Activated CD4-positive, CD25-positive, alpha-beta regulatory T cell treated with anti-CD3 and anti-CD28 coated beads, Interleukin-2, amount 50 U/mL, for 72 hours (primary cell): ENCODE measurements around the gene PMM1.
A peak's percentile ranks its signal among the peaks of the same experiment; 100 is the strongest.
"Not testable (repeated sequence)": the region's sequence is repeated elsewhere in the genome, so short reads cannot be mapped to it uniquely, and the experiment has no call there.

ENCODE experiments used
- DNase-seq: peaks from one replicate; pipeline ENCODE4 v3.0.0; 2021

PMM1 gene

GRCh38 chr22:41589391-41590241 lies at the start of gene PMM1:
TSS of gene PMM1 (minus strand) at chr22:41589840. CDS start at chr22:41589805, 35 bp downstream.
- peak; percentile 100 for DNase-seq

GRCh38 chr22:41638748-41639147 lies 49.1 kb upstream of the PMM1 start:
- DNase-seq: no peak

GRCh38 chr22:41638124-41638523 lies 48.5 kb upstream of the PMM1 start:
- DNase-seq: no peak

DNA sequence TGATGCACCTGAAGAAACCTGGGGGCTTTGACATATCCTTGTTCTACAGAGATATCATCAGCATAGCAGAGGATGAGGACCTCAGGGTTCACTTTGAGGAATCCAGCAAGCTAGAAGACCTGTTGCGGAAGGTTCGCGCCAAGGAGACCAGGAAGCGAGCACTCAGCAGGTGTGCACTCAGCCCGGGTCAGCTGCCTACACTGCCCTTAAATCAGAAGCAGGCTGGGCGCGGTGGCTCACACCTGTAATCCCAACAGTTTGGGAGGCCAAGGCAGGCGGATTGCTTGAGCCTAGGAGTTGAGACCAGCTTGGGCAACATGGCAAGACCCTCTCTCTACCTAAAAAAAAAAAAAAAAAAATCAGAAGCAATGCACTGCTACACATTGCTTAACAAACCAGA lies 48.0 kb upstream of the PMM1 start:
- DNase-seq: not testable (repeated sequence)

GRCh38 chr22:41636467-41636866 lies 46.8 kb upstream of the PMM1 start:
- no peak for DNase-seq

- DNase-seq: not testable (repeated sequence)
These were observed 45.0 kb upstream of the PMM1 start for GRCh38 chr22:41634610-41635009.

- not testable (repeated sequence) for DNase-seq
These were observed 42.0 kb upstream of the PMM1 start for GRCh38 chr22:41631615-41632014.

- DNase-seq: not testable (repeated sequence)
These were observed 41.5 kb upstream of the PMM1 start for GRCh38 chr22:41631115-41631514.

- no peak for DNase-seq
These were observed 35.9 kb upstream of the PMM1 start for GRCh38 chr22:41625577-41625976.

GRCh38 chr22:41621911-41622179 lies 32.2 kb upstream of the PMM1 start:
- no peak for DNase-seq

DNA sequence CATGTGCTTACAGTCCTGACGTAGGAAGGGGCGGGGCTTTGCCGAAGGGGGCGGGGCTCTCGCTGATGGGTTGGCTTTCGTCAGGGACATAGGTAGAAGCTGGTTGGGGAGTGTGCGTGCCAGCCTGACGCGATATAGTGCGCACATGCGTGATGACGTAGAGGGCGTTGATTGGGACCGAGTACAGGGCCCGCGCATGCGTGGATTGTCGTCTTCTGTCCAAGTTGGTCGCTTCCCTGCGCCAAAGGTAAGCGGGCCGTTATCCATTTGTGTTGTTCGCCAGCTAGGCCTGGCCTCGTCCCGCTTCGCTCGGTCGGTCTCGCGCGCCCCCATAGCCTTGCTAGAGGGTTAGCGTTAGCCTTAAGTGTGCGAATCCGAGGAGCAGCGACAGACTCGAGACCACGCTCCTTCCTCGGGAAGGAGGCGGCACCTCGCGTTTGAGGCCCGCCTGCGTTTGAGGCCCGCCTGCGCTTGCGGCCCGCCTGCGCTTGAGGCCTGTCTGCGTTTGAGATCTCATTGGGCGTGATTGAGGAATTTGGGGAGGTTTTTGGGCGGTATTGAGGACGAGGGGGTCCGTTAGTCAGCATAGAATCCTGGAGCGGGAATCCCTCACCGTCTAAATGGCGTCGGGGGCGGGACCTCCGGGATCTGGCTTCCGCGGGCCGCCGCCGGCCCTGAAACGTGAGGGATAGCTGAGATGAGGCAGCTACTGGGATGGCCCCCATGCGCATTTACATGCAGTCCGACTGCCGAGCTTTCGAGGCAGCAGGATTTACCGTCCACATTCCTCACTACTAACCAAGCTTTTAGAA lies 31.7 kb upstream of the PMM1 start, which contains the start of gene XRCC6:
Gene XRCC6, plus strand, starts transcription at position 197 of the 812 bp plus-strand sequence. CDS start 710 bp downstream, outside the sequence.
- peak; percentile 100 for DNase-seq

GRCh38 chr22:41620589-41621098 lies 31.0 kb upstream of the PMM1 start, which contains the start of gene DESI1:
TSS of gene DESI1 (minus strand) at chr22:41621043. CDS start at chr22:41620839, 204 bp downstream.
- DNase-seq: no peak

GRCh38 chr22:41619979-41620588 lies 30.4 kb upstream of the PMM1 start:
- peak; percentile 60 for DNase-seq

- DNase-seq: no peak
These were observed 23.8 kb upstream of the PMM1 start for GRCh38 chr22:41613456-41613855.

DNA sequence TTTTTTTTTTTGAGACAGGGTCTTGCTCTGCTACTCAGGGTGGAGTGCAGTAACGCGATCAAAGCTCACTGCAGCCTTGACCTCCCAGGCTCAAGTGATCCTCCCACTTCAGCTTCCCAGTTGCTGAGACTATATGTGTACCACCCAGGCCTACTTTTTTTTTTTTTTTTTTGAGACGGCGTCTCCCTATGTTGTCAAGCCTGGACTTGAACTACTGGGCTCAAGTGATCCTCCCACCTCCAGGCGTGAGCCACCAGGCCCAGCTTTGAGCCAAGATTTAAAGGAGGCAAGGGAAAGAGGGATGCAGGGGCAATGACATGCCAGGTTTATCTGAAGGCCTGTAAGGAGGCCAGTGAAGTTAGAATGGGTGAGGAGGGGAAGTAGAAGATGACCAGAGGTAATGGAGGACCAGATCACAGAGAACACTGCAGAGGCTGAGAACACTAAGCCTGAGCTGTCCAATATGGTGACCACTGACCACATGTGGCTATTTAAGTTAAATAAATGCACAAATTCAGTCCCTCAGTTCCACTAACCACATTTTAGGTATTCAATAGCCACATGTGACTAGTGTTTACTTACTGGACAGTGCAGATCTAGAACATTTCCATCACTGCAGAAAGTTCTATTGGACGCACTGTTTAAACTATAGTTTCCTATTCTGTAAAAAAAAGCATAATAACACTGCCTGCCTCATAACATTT lies 23.1 kb upstream of the PMM1 start:
- no peak for DNase-seq

DNA sequence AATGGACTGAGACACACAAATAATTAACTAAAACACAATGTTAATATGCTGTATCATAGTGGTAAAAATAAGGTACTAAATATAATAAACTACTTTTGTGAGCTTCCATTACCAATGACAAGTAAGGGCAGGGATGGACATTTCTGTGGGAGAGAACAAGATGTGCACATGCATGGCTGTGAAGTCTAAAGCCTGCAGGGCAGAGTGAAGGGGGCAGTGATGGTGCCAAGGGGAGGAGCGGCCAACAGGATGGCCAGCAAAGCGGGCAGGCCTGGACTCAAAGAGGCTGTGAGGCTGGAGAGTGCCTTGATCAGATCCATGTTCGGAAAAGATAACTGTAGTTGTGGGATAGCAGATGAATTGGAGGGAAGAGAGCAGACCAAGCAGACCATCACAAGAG lies 18.7 kb upstream of the PMM1 start:
- no peak for DNase-seq

GRCh38 chr22:41603873-41604332 lies 14.3 kb upstream of the PMM1 start:
- DNase-seq: peak; percentile 61

- no peak for DNase-seq
These were observed 11.3 kb upstream of the PMM1 start for GRCh38 chr22:41600976-41601375.

DNA sequence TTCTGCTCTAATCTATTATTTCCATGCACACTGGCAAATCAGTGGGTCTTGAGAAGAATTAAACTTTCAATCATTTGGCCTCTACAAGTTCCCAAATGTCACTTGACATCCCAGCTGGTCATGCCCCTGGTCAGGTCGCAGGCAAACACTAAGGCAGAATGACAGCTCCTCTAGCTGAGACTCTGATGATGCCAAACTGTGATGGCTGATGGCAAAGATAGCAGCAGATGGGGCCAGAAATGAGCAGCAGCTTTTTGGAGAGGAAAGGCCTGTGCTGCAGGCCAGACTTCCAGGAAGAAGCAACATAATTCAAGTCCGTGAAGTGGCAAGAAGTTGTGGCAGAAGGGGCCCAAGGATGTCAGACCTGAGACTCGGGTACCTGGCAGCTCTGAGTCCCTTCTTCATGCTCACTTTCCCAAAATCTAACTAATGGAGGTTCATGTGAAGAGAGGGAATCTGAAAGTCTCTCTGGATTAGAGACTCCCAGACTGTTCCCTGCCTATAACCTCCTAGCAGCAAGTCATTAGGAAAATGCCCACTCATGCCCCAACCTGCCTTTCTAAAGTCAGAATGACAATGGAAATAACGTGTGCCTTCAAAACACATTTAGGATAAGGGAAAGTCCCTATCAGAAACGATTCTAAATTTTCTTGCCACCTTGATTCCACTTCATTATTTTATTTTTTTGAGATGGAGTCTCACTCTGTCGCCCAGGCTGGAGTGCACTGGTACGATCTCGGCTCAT lies 9.4 kb upstream of the PMM1 start:
- no peak for DNase-seq

DNA sequence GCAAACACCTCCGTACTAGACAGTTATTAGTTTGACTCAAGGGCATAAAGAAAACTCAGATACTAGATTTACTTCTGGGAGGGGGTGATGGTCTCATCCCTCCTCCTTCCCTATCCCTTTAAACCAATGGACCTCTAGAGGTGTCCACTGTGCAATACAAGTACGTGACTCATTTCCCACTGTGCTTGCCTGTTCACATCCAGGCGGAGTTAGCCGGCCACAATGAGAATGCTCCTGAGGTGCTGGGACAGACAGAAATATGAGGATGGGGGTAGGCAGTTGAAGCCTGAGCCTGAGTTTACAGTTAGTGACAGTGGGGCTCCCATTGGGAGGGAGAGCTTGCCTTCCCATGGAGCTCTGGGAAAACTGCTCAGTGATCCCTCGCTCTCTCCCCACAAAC lies 8.4 kb upstream of the PMM1 start:
- no peak for DNase-seq

- no peak for DNase-seq
These were observed 8.0 kb upstream of the PMM1 start for GRCh38 chr22:41597635-41597953.
